H1 (cell line): ENCODE results near the gene ZNF23.

Experiments used
- CTCF ChIP-seq, 3 experiments: IDR thresholded peaks; 1 replicate in 2 of 3; 2 replicates in 1 of 3; pipeline versions ENCODE4 v1.5.1 to v1.6.1; 2011; ENCODE audit warnings: low read length in 3 of 3, mild to moderate bottlenecking in 3 of 3, inconsistent platforms in 2 of 3, low read depth in 1 of 3, moderate library complexity in 1 of 3; ENCODE audit not compliant: insufficient read depth in 1 of 3; ENCODE audit errors: control extremely low read depth in 1 of 3
- GABPA ChIP-seq: IDR thresholded peaks from 2 replicates; pipeline ENCODE4 v1.6.1; 2011; ENCODE audit warnings: mild to moderate bottlenecking, low read length, moderate library complexity, borderline replicate concordance; ENCODE audit not compliant: insufficient read depth
- JUND ChIP-seq: IDR thresholded peaks from 2 replicates; pipeline ENCODE4 v1.6.1; 2011; ENCODE audit warnings: mild to moderate bottlenecking, improper control_type of control experiment, low read length
- NRF1 ChIP-seq: IDR thresholded peaks from 2 replicates; pipeline ENCODE4 v1.6.1; 2011; ENCODE audit warnings: mild to moderate bottlenecking, low read depth, low read length, improper control_type of control experiment
- POLR2A ChIP-seq, 2 experiments: IDR thresholded peaks; 1 replicate in 1 of 2; 2 replicates in 1 of 2; pipeline ENCODE4 v1.6.1; 2011; ENCODE audit warnings: low read depth in 2 of 2, low read length in 2 of 2, mild to moderate bottlenecking in 2 of 2; ENCODE audit errors: control extremely low read depth in 1 of 2
- SUZ12 ChIP-seq: fragments of 200-600 bp; sonication (generic); IDR thresholded peaks from 2 replicates; pipeline ENCODE4 v1.6.1; 2012; ENCODE audit warnings: mild to moderate bottlenecking, inconsistent platforms, low read length, moderate library complexity, mixed read lengths
- TEAD4 ChIP-seq: IDR thresholded peaks from 2 replicates; pipeline ENCODE4 v1.6.1; 2012; ENCODE audit warnings: low read depth, low read length, inconsistent platforms, mixed read lengths

- no peak for TF ChIP-seq POLR2A (IDR thresholded peaks at IDR 0.05; ENCODE audit: control extremely low read depth in 1 of 2, low read depth in 2 of 2, low read length in 2 of 2)
- TF ChIP-seq NRF1 = no peak
- no peak for TF ChIP-seq JUND
- TF ChIP-seq CTCF (IDR thresholded peaks at IDR 0.05; ENCODE audit: control extremely low read depth in 1 of 3, insufficient read depth in 1 of 3, low read depth in 1 of 3, low read length in 3 of 3) = no peak
- TF ChIP-seq TEAD4 = no peak
- TF ChIP-seq GABPA = no peak
- TF ChIP-seq SUZ12 = no peak
Measured at GRCh38 chr16:71453036-71453435, 9.0 kb downstream of the ZNF23 start.
